Measurements from ENCODE around the gene EFNB2. TPM values are rescaled to one million over a fixed set of nuclear protein-coding genes. Genes with fewer than 3 reads are reported as not detected.

EFNB2 gene
- total and polyA plus RNA-seq, 7 donors = 5.8 to 10.8 (median 8.8) TPM

- ATAC-seq = no peak
- Histone ChIP-seq H3K27me3 (ENCODE audit: insufficient read depth in 3 of 3, low read length in 2 of 3) (no peaks in the 10 kb centered on the region), H3K36me3 (ENCODE audit: insufficient read depth in 1 of 2, low read depth in 1 of 2) (no peaks in the 10 kb centered on the region), H3K27ac (no peak overlapping the region), H3K4me3 (no peak overlapping the region), H3K4me1 (peaks cover 12% of the 10 kb centered on the region), H3K9me3 (peaks cover 11% of the 10 kb centered on the region)
- intact Hi-C loops (cut with DNase I) = no loop called here
- WGBS, 3 donors = 84 to 89% (median 88%) methylated on average over 15 of the region's 15 CpGs
- no peak for DNase-seq
- no peak for TF ChIP-seq CTCF (IDR thresholded peaks at IDR 0.05)
These were observed 55.5 kb downstream of the EFNB2 start for GRCh38 chr13:106479929-106480328.

GRCh38 chr13:106478116-106478515, 57.3 kb downstream of the EFNB2 start:
- H3K4me3 ChIP-seq = no peak overlapping the region
- no peaks in the 10 kb centered on the region for H3K36me3 ChIP-seq (ENCODE audit: insufficient read depth in 1 of 2, low read depth in 1 of 2)
- DNase-seq (no peak), ATAC-seq (no peak)
- intact Hi-C loops (cut with DNase I) = no loop called here
- TF ChIP-seq CTCF (IDR thresholded peaks at IDR 0.05) = no peak
- H3K4me1 ChIP-seq = no peaks in the 10 kb centered on the region
- H3K9me3 ChIP-seq = peaks cover 9% of the 10 kb centered on the region
- 80 to 81% (median 80%) methylated on average over 7 of the region's 7 CpGs for WGBS, 3 donors
- H3K27ac ChIP-seq = no peak overlapping the region
- no peaks in the 10 kb centered on the region for H3K27me3 ChIP-seq (ENCODE audit: insufficient read depth in 3 of 3, low read length in 2 of 3)

GRCh38 chr13:106477303-106477702, 58.2 kb downstream of the EFNB2 start:
- ATAC-seq = no peak
- H3K36me3 ChIP-seq (ENCODE audit: insufficient read depth in 1 of 2, low read depth in 1 of 2) = no peaks in the 10 kb centered on the region
- no peaks in the 10 kb centered on the region for H3K4me1 ChIP-seq
- no peak overlapping the region for H3K4me3 ChIP-seq
- DNase-seq = no peak
- WGBS, 3 donors = 93 to 95% (median 95%) methylated on average over 5 of the region's 5 CpGs
- no peak overlapping the region for H3K27ac ChIP-seq
- TF ChIP-seq CTCF (IDR thresholded peaks at IDR 0.05) = no peak
- H3K9me3 ChIP-seq = peaks cover 1% of the 10 kb centered on the region
- no peaks in the 10 kb centered on the region for H3K27me3 ChIP-seq (ENCODE audit: insufficient read depth in 3 of 3, low read length in 2 of 3)
- intact Hi-C loops (cut with DNase I) = no loop called here

GRCh38 chr13:106475852-106476251, 59.6 kb downstream of the EFNB2 start:
- DNase-seq = no peak
- H3K27me3 ChIP-seq (ENCODE audit: insufficient read depth in 3 of 3, low read length in 2 of 3) = no peaks in the 10 kb centered on the region
- no peak overlapping the region for H3K27ac ChIP-seq
- no peaks in the 10 kb centered on the region for H3K36me3 ChIP-seq (ENCODE audit: insufficient read depth in 1 of 2, low read depth in 1 of 2)
- WGBS, 3 donors = 88 to 93% (median 90%) methylated on average over 3 of the region's 3 CpGs
- no peak for ATAC-seq
- H3K4me3 ChIP-seq = no peak overlapping the region
- intact Hi-C loops (cut with DNase I) = no loop called here
- no peak for TF ChIP-seq CTCF (IDR thresholded peaks at IDR 0.05)
- no peaks in the 10 kb centered on the region for H3K9me3 ChIP-seq
- H3K4me1 ChIP-seq = no peaks in the 10 kb centered on the region

- 81 to 91% (median 86%) methylated on average over 6 of the region's 6 CpGs for WGBS, 3 donors
- DNase-seq = no peak
- intact Hi-C loops (cut with DNase I) = no loop called here
These were observed 60.5 kb downstream of the EFNB2 start for GRCh38 chr13:106474912-106475311.

More at GRCh38 chr13:106474912-106475311, 60.5 kb downstream of the EFNB2 start:
- Histone ChIP-seq H3K27ac (no peak overlapping the region), H3K4me3 (no peak overlapping the region), H3K36me3 (ENCODE audit: insufficient read depth in 1 of 2, low read depth in 1 of 2) (no peaks in the 10 kb centered on the region), H3K27me3 (ENCODE audit: insufficient read depth in 3 of 3, low read length in 2 of 3) (no peaks in the 10 kb centered on the region), H3K9me3 (no peaks in the 10 kb centered on the region), H3K4me1 (no peaks in the 10 kb centered on the region)
- ATAC-seq = no peak
- no peak for TF ChIP-seq CTCF (IDR thresholded peaks at IDR 0.05)

Measured in psoas muscle (tissue), 8 donors.